MM.1S (cell line): ENCODE results near the gene TSC2.

Source experiments
- CTCF ChIP-seq: fragments of 300-600 bp; sonication (generic); IDR thresholded peaks from 2 replicates; pipeline ENCODE4 v1.5.1; 2016; ENCODE audit warnings: antibody characterized with exemption, low read length, mixed read lengths
- EZH2 ChIP-seq: fragments of 300-600 bp; sonication (generic); optimal IDR thresholded peaks from 2 replicates; pipeline ENCODE3; 2017; ENCODE audit warnings: low read depth, mild to moderate bottlenecking, antibody characterized with exemption, low read length, mixed read lengths
- EZH2phosphoT487 ChIP-seq: fragments of 300-600 bp; sonication (generic); IDR thresholded peaks from 2 replicates; pipeline ENCODE4 v1.6.1; 2018; ENCODE audit warnings: antibody characterized with exemption, low read length

- TF ChIP-seq CTCF, result no peak
- no peak for TF ChIP-seq EZH2phosphoT487
- no peak for TF ChIP-seq EZH2
These were observed 47.8 kb upstream of the TSC2 start for GRCh38 chr16:1999866-2000514.
